ENCODE results near the gene SLC16A9.
"Not testable (repeated sequence)": the region's sequence is repeated elsewhere in the genome, so short reads cannot be mapped to it uniquely, and the experiment has no call there.

The SLC16A9 gene

DNA sequence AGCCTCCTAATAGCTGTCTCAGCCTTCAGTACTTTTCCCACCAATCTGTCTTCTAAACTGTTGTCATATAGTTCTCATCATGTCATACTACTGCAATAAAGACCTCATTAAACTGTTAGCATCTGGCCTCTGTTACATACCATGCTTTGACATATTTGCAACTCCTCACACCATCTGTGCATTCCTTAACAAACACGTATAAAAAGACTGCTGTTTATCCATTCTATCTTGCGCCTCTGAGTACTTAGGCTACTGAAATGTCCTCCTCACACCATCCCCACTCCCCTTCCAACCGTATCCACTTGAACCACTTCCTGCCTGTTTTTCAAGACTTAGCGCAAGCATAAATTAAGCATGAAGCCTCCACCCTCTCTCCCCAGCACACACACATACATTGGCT lies 41.6 kb downstream of the SLC16A9 start:
- Histone ChIP-seq H3K79me2 (ENCODE audit: insufficient read depth, low read length) (no peaks in the 10 kb centered on the region), H3K27ac (ENCODE audit: low read depth, low read length, poor library complexity, severe bottlenecking) (no peak overlapping the region), H3K4me1 (ENCODE audit: insufficient read depth, low read length, severe bottlenecking) (no peaks in the 10 kb centered on the region), H3K9ac (ENCODE audit: low read length) (no peak overlapping the region), H3K4me2 (ENCODE audit: low read length) (no peak overlapping the region), H3F3A (ENCODE audit: insufficient read depth, low read length) (no peaks in the 10 kb centered on the region), H3K9me2 (ENCODE audit: low read depth, low read length) (no peaks in the 10 kb centered on the region), H2AFZ (ENCODE audit: low read length) (no peak overlapping the region), H3K4me3 (ENCODE audit: low read depth, low read length, poor library complexity, severe bottlenecking) (no peak overlapping the region), H3K27me3 (ENCODE audit: insufficient read depth, low read length) (no peaks in the 10 kb centered on the region), H4K20me1 (ENCODE audit: insufficient read depth, low read length) (no peaks in the 10 kb centered on the region), H3K36me3 (ENCODE audit: insufficient read depth, low read length) (no peaks in the 10 kb centered on the region), H3K9me3 (ENCODE audit: low read length) (no peaks in the 10 kb centered on the region)
- TF ChIP-seq, protein P1, sequence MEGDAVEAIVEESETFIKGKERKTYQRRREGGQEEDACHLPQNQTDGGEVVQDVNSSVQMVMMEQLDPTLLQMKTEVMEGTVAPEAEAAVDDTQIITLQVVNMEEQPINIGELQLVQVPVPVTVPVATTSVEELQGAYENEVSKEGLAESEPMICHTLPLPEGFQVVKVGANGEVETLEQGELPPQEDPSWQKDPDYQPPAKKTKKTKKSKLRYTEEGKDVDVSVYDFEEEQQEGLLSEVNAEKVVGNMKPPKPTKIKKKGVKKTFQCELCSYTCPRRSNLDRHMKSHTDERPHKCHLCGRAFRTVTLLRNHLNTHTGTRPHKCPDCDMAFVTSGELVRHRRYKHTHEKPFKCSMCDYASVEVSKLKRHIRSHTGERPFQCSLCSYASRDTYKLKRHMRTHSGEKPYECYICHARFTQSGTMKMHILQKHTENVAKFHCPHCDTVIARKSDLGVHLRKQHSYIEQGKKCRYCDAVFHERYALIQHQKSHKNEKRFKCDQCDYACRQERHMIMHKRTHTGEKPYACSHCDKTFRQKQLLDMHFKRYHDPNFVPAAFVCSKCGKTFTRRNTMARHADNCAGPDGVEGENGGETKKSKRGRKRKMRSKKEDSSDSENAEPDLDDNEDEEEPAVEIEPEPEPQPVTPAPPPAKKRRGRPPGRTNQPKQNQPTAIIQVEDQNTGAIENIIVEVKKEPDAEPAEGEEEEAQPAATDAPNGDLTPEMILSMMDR (IDR thresholded peaks at IDR 0.05; ENCODE audit: low read length) = no peak
- TF ChIP-seq EZH2 (IDR thresholded peaks at IDR 0.05; ENCODE audit: borderline replicate concordance, low read length) = no peak

DNA sequence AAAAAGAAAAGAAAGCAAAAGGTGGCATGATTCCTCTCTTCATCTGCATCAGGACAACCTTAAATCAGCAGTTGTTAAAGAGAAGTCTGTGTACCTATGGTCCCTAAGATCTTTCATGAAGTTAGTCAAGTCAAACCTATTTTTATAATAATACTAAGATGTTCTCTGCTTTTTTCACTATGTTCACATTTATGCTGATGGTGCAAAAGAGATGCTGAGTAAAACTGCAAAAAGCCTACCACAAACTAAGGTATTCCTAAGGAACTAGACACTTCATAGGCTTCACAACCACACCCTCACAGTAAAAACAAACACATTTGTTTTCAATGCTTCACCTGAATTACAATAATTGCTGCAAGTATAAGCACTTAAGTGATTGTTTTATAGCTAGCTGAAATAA lies 43.3 kb downstream of the SLC16A9 start:
- Histone ChIP-seq H3K27me3 (ENCODE audit: insufficient read depth, low read length) (no peaks in the 10 kb centered on the region), H3K4me1 (ENCODE audit: insufficient read depth, low read length, severe bottlenecking) (no peaks in the 10 kb centered on the region), H3K79me2 (ENCODE audit: insufficient read depth, low read length) (no peaks in the 10 kb centered on the region), H4K20me1 (ENCODE audit: insufficient read depth, low read length) (no peaks in the 10 kb centered on the region), H2AFZ (ENCODE audit: low read length) (no peak overlapping the region), H3K9ac (ENCODE audit: low read length) (no peak overlapping the region), H3K36me3 (ENCODE audit: insufficient read depth, low read length) (no peaks in the 10 kb centered on the region), H3K9me2 (ENCODE audit: low read depth, low read length) (no peaks in the 10 kb centered on the region), H3K9me3 (ENCODE audit: low read length) (no peaks in the 10 kb centered on the region), H3F3A (ENCODE audit: insufficient read depth, low read length) (no peaks in the 10 kb centered on the region), H3K4me2 (ENCODE audit: low read length) (no peak overlapping the region), H3K4me3 (ENCODE audit: low read depth, low read length, poor library complexity, severe bottlenecking) (no peak overlapping the region), H3K27ac (ENCODE audit: low read depth, low read length, poor library complexity, severe bottlenecking) (no peak overlapping the region)
- TF ChIP-seq, protein P1 (IDR thresholded peaks at IDR 0.05; ENCODE audit: low read length) = no peak
- no peak for TF ChIP-seq EZH2 (IDR thresholded peaks at IDR 0.05; ENCODE audit: borderline replicate concordance, low read length)

DNA sequence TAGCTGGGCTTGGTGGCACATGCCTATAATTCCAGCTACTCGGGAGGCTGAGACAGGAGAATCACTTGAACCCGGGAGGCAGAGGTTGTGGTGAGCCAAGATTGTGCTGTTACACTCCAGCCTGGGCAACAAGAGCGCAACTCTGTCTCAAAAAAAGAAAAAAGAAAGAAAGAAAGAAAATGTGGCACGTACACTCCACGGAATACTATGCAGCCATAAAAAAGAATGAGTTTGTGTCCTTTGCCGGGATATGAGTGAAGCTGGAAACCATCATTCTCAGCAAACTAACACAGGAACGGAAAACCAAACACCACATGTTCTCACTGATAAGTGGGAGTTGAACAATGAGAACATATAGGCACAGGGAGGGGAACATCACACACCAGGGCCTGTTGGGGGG lies 46.4 kb downstream of the SLC16A9 start:
- H3K36me3 ChIP-seq (ENCODE audit: insufficient read depth, low read length) = not testable (repeated sequence)

DNA sequence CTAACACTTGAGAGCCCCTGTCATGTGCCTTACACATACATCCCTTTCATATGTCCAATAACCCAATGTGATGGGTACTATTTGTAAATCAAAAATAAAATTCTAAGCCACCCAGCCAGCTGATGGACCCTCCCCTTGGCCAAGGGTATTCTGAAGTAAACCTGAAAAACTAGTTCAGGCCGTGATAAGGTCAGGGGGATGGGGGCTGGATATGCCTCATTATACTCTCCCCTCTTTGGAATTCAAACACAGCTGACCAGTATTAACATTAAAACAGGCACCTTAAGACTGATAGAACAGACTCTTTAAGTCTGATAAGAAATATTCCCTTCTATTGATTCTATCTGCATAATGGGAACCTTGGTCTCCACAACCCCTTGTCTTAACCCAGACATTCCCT lies 51.9 kb downstream of the SLC16A9 start:
- Histone ChIP-seq H3K4me3 (ENCODE audit: low read depth, low read length, poor library complexity, severe bottlenecking) (no peak overlapping the region), H4K20me1 (ENCODE audit: insufficient read depth, low read length) (no peaks in the 10 kb centered on the region), H3K4me2 (ENCODE audit: low read length) (no peak overlapping the region), H3K4me1 (ENCODE audit: insufficient read depth, low read length, severe bottlenecking) (no peaks in the 10 kb centered on the region), H3K27ac (ENCODE audit: low read depth, low read length, poor library complexity, severe bottlenecking) (no peak overlapping the region), H3K9me2 (ENCODE audit: low read depth, low read length) (no peaks in the 10 kb centered on the region), H3F3A (ENCODE audit: insufficient read depth, low read length) (no peaks in the 10 kb centered on the region), H3K9me3 (ENCODE audit: low read length) (no peaks in the 10 kb centered on the region), H3K36me3 (ENCODE audit: insufficient read depth, low read length) (no peaks in the 10 kb centered on the region), H3K27me3 (ENCODE audit: insufficient read depth, low read length) (no peaks in the 10 kb centered on the region), H2AFZ (ENCODE audit: low read length) (no peak overlapping the region), H3K79me2 (ENCODE audit: insufficient read depth, low read length) (no peaks in the 10 kb centered on the region), H3K9ac (ENCODE audit: low read length) (no peak overlapping the region)
- TF ChIP-seq, protein P1 (IDR thresholded peaks at IDR 0.05; ENCODE audit: low read length) = no peak
- TF ChIP-seq EZH2 (IDR thresholded peaks at IDR 0.05; ENCODE audit: borderline replicate concordance, low read length) = no peak

More for the DNA sequence above, 46.4 kb downstream of the SLC16A9 start:
- not testable (repeated sequence) for H3K27ac ChIP-seq (ENCODE audit: low read depth, low read length, poor library complexity, severe bottlenecking); H3K4me3 ChIP-seq (ENCODE audit: low read depth, low read length, poor library complexity, severe bottlenecking); H2AFZ ChIP-seq (ENCODE audit: low read length); H3K79me2 ChIP-seq (ENCODE audit: insufficient read depth, low read length); H3K4me2 ChIP-seq (ENCODE audit: low read length); H3K9me3 ChIP-seq (ENCODE audit: low read length); H3K27me3 ChIP-seq (ENCODE audit: insufficient read depth, low read length); H3K9ac ChIP-seq (ENCODE audit: low read length); H3F3A ChIP-seq (ENCODE audit: insufficient read depth, low read length); H3K9me2 ChIP-seq (ENCODE audit: low read depth, low read length); H3K4me1 ChIP-seq (ENCODE audit: insufficient read depth, low read length, severe bottlenecking); H4K20me1 ChIP-seq (ENCODE audit: insufficient read depth, low read length)
